OCI-LY7 (cell line): Measurements from ENCODE around the gene NUP188. TPM values are rescaled to one million over a fixed set of nuclear protein-coding genes. Genes with fewer than 3 reads are reported as not detected.

Experiments
- BruUV-seq: library from RNA; stranded (reverse); fragments of 400-500 nt; replicated peaks from 2 replicates; lab custom pipeline; 2021; lab: Mats Ljungman, UMichigan
- CTCF ChIA-PET: fragments of 300-600 bp; sonication (Branson Sonifier 250); formaldehyde crosslinking; loops from one replicate; lab custom pipeline; 2022; ENCODE audit warnings: antibody characterized with exemption; ENCODE audit not compliant: unreplicated experiment; lab: Charles Lee
- POLR2A ChIA-PET: fragments of 300-600 bp; sonication (Branson Sonifier 250); formaldehyde crosslinking; loops from one replicate; lab custom pipeline; 2022; ENCODE audit warnings: antibody characterized with exemption; lab: Charles Lee
- DNase-seq: peaks from one replicate; pipeline ENCODE4 v3.0.0-alpha.2; 2015; ENCODE audit warnings: low spot score
- H2AFZ ChIP-seq: fragments of 200-600 bp; sonication (generic), shearing (Covaris generic); 2 replicates; pipeline ENCODE4 v1.6.1; 2014; ENCODE audit warnings: mild to moderate bottlenecking, antibody characterized with exemption, low read length, moderate library complexity
- H3K27ac ChIP-seq: fragments of 200-600 bp; sonication (generic); 2 replicates; pipeline ENCODE4 v1.5.1; 2014; ENCODE audit warnings: mixed run types, low read depth, mild to moderate bottlenecking, moderate library complexity, low read length, inconsistent platforms; ENCODE audit not compliant: poor library complexity, severe bottlenecking
- H3K36me3 ChIP-seq: fragments of 200-600 bp; sonication (generic); 2 replicates; pipeline ENCODE4 v1.6.1; 2014; ENCODE audit warnings: mild to moderate bottlenecking, antibody characterized with exemption, low read length, moderate library complexity, mixed read lengths; ENCODE audit not compliant: insufficient read depth
- H3K4me1 ChIP-seq: fragments of 200-600 bp; sonication (generic); 2 replicates; pipeline ENCODE4 v1.5.1; 2014; ENCODE audit warnings: mild to moderate bottlenecking, low read length; ENCODE audit not compliant: insufficient read depth, poor library complexity, severe bottlenecking
- H3K4me2 ChIP-seq: fragments of 200-600 bp; sonication (generic); 2 replicates; pipeline ENCODE4 v1.6.1; 2014; ENCODE audit warnings: mild to moderate bottlenecking, low read length
- H3K4me3 ChIP-seq: fragments of 200-600 bp; sonication (generic); 2 replicates; pipeline ENCODE4 v1.5.1; 2014; ENCODE audit warnings: mild to moderate bottlenecking, low read depth, low read length; ENCODE audit not compliant: poor library complexity, severe bottlenecking
- H3K79me2 ChIP-seq: fragments of 200-600 bp; sonication (generic); 2 replicates; pipeline ENCODE4 v1.6.1; 2016; ENCODE audit warnings: low read depth, mild to moderate bottlenecking, low read length, moderate library complexity, mixed read lengths; ENCODE audit not compliant: insufficient read depth
- H3K9me2 ChIP-seq: fragments of 200-600 bp; sonication (generic); 2 replicates; pipeline ENCODE4 v1.6.1; 2016; ENCODE audit warnings: mild to moderate bottlenecking, low read length, mixed read lengths; ENCODE audit not compliant: insufficient read depth
- H3K9me3 ChIP-seq: fragments of 200-600 bp; sonication (generic); 2 replicates; pipeline ENCODE4 v1.6.1; 2014; ENCODE audit warnings: mild to moderate bottlenecking, mixed run types, low read length, mixed read lengths
- H4K20me1 ChIP-seq: fragments of 200-600 bp; sonication (generic); 2 replicates; pipeline ENCODE4 v1.6.1; 2014; ENCODE audit warnings: mild to moderate bottlenecking, antibody characterized with exemption, low read length, moderate library complexity, mixed read lengths; ENCODE audit not compliant: insufficient read depth
- CTCF ChIP-seq: fragments of 200-600 bp; sonication (generic); conservative IDR thresholded peaks from 2 replicates; pipeline ENCODE4 v1.5.1; 2014; ENCODE audit warnings: mild to moderate bottlenecking, antibody characterized with exemption, low read length, moderate library complexity, mixed read lengths
- EZH2phosphoT487 ChIP-seq: fragments of 200-600 bp; sonication (generic); IDR thresholded peaks from 2 replicates; pipeline ENCODE4 v1.6.1; 2018; ENCODE audit warnings: low read depth, borderline replicate concordance, mild to moderate bottlenecking, mixed run types, antibody characterized with exemption, low read length, moderate library complexity, mixed read lengths
- intact Hi-C: fragments of 100-400 bp; cut with micrococcal nuclease; formaldehyde crosslinking; loops from one replicate; pipeline ENCODE4 v1.10.0; 2022; ENCODE audit not compliant: unreplicated experiment
- total RNA-seq, 2 experiments: library from RNA; depleted of rRNA in 1 of 2; stranded (reverse); fragments of >200 nt in 1 of 2; shearing (Covaris generic) in 1 of 2; gene quantifications; 2 replicates each; pipeline ENCODE4 v1.2.3, GENCODE V29; 2014 to 2022

The NUP188 gene
- total RNA-seq, 2 experiments from 2014 or later: 73.6 to 83.8 TPM

- Histone ChIP-seq H3K36me3 (peaks cover 51% of the 10 kb centered on the region), H3K4me1 (peaks cover 15% of the 10 kb centered on the region), H3K79me2 (0 out of 2 replicates have a peak, but pooled peaks cover 3% of the 10 kb centered on the region), H3K9me2 (no peaks in the 10 kb centered on the region), H3K9me3 (no peaks in the 10 kb centered on the region), H4K20me1 (no peaks in the 10 kb centered on the region), H3K4me2 (no peak overlapping the region), H3K27ac (no peak overlapping the region), H2AFZ (no peak overlapping the region), H3K4me3 (no peak overlapping the region)
- TF ChIP-seq CTCF (no peak), EZH2phosphoT487 (no peak)
- intact Hi-C loops: no loop called here
- no peak for DNase-seq
- CTCF ChIA-PET: no interaction called here
- POLR2A ChIA-PET: interaction anchor here (0.7 to 1.1 kb wide), 2 partner anchors 10 to 11 kb away, joined by 4 to 5 read pairs; no protein-coding TSS in a partner anchor
- no TSS peak for BruUV-seq
Measured at GRCh38 chr9:128906741-128907140, 40.8 kb upstream of the NUP188 start.

- Histone ChIP-seq H3K4me3 (no peak overlapping the region), H3K36me3 (peaks cover 60% of the 10 kb centered on the region), H3K27ac (no peak overlapping the region), H3K79me2 (0 out of 2 replicates have a peak, but pooled peaks cover 3% of the 10 kb centered on the region), H3K4me1 (no peaks in the 10 kb centered on the region), H3K9me3 (no peaks in the 10 kb centered on the region), H2AFZ (no peak overlapping the region), H4K20me1 (no peaks in the 10 kb centered on the region), H3K9me2 (no peaks in the 10 kb centered on the region), H3K4me2 (no peak overlapping the region)
- intact Hi-C loops: no loop called here
- TF ChIP-seq CTCF: no peak
- no peak for TF ChIP-seq EZH2phosphoT487
- POLR2A ChIA-PET: no interaction called here
- BruUV-seq: no TSS peak
- DNase-seq: no peak
- CTCF ChIA-PET: no interaction called here
Measured at GRCh38 chr9:128908372-128908771, 39.1 kb upstream of the NUP188 start.

GRCh38 chr9:128909859-128910258 is 37.6 kb upstream of the NUP188 start:
- no peak for DNase-seq
- no peak for TF ChIP-seq CTCF
- TF ChIP-seq EZH2phosphoT487: no peak
- no peaks in the 10 kb centered on the region for H4K20me1 ChIP-seq
- no peaks in the 10 kb centered on the region for H3K9me2 ChIP-seq
- H3K79me2 ChIP-seq: no peaks in the 10 kb centered on the region
- POLR2A ChIA-PET: no interaction called here
- H2AFZ ChIP-seq: no peak overlapping the region
- intact Hi-C loops: no loop called here
- H3K9me3 ChIP-seq: no peaks in the 10 kb centered on the region
- no peaks in the 10 kb centered on the region for H3K4me1 ChIP-seq
- CTCF ChIA-PET: no interaction called here
- no peak overlapping the region for H3K4me3 ChIP-seq
- H3K36me3 ChIP-seq: peaks cover 65% of the 10 kb centered on the region
- no peak overlapping the region for H3K27ac ChIP-seq
- no TSS peak for BruUV-seq
- H3K4me2 ChIP-seq: no peak overlapping the region
